ENCODE measurements around the gene OSMR.

Gene OSMR

DNA sequence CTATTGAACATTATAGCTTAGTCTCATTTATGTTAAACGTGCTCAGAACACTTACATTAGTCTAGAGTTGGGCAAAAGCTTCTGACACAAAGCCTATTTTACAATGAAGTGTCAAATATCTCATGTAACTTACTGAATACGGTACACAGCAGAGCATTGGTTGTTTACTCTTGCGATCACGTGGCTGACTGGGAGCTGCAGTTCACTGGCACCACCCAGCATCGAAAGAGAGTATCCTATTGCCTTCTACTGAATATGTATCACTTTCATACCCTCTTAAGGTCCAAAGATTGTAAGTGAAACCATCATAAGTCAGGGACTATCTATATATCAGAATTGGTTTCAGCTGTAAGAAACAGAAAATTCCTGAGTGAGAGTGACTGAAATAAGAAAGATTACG is 42.6 kb upstream of the OSMR start:
- DNase-seq (ENCODE audit: low read depth), result no peak
- TF ChIP-seq, protein P1, sequence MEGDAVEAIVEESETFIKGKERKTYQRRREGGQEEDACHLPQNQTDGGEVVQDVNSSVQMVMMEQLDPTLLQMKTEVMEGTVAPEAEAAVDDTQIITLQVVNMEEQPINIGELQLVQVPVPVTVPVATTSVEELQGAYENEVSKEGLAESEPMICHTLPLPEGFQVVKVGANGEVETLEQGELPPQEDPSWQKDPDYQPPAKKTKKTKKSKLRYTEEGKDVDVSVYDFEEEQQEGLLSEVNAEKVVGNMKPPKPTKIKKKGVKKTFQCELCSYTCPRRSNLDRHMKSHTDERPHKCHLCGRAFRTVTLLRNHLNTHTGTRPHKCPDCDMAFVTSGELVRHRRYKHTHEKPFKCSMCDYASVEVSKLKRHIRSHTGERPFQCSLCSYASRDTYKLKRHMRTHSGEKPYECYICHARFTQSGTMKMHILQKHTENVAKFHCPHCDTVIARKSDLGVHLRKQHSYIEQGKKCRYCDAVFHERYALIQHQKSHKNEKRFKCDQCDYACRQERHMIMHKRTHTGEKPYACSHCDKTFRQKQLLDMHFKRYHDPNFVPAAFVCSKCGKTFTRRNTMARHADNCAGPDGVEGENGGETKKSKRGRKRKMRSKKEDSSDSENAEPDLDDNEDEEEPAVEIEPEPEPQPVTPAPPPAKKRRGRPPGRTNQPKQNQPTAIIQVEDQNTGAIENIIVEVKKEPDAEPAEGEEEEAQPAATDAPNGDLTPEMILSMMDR (IDR thresholded peaks at IDR 0.05; ENCODE audit: insufficient read depth, low read depth, low read length, missing control alignments), result no peak
- no peak overlapping the region for H3K4me3 ChIP-seq (ENCODE audit: low read depth, low read length)

DNA sequence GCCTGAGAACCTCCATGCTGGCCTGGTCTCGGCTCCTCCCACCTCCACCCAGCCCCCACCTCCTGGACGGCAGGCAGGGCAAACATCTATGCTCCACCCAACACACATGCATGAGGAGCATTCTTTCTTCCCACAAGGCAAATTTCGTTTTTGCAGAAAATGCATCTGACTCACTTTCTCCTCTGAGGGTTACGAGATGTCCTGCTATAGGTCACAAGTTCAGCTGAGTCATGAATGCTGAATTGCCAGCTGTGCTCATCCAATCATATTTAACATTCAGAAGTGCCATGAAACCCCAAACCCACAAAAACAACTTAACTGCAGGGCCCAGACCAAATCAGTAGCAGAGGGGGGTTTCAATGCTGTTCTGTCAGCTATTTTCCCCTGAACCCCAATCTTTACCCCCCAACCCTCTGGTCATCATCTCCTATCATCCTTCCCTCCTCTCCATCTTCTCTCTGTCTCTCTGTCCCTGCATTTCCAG is 39.0 kb upstream of the OSMR start:
- peak; percentile 31 for DNase-seq (ENCODE audit: low read depth)
- TF ChIP-seq, protein P1 (IDR thresholded peaks at IDR 0.05; ENCODE audit: insufficient read depth, low read depth, low read length, missing control alignments), result no peak

DNA sequence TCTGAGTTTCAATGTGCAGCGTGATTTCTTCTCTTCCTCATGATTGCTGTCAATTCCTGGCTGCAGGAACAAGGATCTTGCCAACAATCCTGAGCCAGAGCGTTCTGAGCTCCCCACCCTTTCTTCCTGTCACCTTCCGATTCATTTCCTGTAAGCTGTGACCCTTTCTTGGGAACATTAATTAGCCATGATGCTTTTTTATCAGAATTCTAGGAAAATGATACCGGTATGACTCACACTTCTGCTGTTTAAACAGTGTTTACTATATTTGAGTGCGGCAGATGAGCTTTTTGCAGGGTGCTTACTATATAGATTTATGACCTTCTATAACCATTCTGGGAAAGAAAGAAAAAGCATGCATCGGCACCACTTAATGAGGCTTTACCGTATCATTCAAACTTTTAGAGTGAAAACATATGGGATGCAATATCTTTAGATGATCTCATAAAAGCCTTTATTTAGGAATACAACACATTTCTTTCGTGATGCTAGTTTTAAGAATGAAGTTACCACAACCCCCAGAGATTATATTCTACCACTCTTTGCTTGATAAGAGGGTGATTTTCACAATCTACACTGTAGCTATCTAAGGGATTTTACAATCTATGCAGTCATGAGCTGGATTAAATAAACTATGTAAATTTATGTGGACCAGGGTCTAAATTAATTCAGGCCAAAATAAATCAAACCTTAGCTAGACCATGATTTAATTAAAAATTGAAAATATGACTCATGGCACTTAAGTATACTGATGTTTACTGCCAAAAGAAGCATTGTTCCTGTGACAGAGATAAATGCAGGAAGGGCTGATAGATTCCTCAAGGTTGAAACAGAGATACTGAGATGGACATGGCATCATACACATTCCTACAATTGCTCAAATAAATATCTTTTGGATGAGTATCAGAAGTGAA is 38.0 kb upstream of the OSMR start:
- DNase-seq (ENCODE audit: low read depth), result no peak
- TF ChIP-seq, protein P1 (IDR thresholded peaks at IDR 0.05; ENCODE audit: insufficient read depth, low read depth, low read length, missing control alignments), result no peak
- H3K4me3 ChIP-seq (ENCODE audit: low read depth, low read length), result no peak overlapping the region

More for the DNA sequence above, 39.0 kb upstream of the OSMR start:
- H3K4me3 ChIP-seq (ENCODE audit: low read depth, low read length), result no peak overlapping the region

DNA sequence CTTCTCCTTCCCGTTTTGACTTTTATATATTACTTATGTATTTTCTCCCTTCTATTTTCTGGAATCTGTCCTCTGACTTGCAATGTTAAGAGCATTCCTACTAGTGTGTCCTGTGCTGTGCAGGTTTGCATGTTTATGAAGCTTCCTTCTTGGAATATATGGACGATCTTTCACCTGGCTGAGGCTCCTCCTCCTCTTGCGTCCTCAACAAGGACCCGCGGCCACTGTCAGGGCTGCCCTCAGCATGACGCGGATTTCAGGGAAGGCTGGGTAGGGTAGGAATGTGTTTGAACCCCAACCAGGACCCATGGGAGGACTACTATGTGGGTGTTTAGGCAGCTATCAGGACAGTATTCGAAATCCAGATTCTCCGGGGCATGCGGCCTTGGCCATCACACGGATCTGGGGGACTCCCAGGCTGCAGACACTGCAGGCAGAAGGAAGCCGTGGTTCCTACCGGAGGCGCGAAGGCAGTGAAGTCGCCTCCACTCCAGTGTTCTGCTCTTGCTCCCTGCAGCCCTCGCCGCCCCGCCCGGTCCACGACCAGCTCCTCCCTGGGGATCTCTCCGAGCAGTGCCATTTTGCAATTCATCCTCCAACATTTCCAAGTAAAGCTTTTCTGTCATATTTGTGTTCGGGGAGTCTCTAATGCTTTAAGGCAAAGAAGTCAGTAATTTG is 37.0 kb upstream of the OSMR start:
- no peak overlapping the region for H3K4me3 ChIP-seq (ENCODE audit: low read depth, low read length)
- TF ChIP-seq, protein P1 (IDR thresholded peaks at IDR 0.05; ENCODE audit: insufficient read depth, low read depth, low read length, missing control alignments), result no peak
- DNase-seq (ENCODE audit: low read depth), result no peak

DNA sequence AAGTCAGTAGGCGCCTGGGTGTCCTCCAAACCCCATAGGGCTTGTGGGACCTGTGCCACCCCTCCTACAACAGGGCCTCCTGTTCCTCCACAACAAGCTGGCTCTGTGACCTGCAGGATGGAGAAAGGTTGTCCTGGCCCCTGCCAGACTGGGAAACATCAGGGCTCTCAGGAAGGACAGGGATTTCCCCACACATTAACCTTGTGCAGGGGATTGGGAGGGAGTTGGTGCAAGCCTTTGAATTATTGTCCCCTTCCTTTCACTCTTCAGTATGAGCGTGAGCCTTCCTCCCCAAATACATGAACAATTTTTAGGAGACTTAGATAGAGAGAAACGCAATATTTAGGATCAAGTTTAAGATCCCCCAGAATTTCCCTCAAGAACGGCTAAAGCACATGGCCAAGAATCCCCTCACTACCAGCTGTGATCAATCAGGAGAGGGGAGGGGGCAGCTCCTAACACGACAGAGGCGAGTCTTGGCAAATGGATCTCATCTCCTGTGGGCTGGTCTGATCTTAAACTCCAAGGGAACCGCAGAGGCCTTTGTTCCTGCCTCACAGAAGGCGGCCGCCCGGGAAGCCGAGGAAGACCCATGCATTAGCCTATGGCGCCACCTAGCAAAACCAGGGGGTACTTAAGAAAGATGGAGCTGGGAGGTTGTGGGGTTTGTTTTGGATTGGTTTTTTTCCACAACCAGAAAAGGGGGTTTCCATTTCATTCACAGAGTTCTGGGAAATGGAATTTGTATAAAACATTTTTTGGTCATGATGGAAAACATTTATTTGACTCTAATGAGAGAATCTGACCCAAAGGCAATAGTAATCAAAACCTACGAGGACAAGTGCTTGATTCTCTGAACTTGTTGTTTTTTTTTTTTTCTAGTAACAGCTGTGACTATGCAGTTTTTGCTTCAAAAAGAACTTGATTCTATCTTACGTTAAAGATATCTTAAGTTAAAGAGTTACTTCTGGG is 36.1 kb upstream of the OSMR start:
- peak; percentile 71 for DNase-seq (ENCODE audit: low read depth)

DNA sequence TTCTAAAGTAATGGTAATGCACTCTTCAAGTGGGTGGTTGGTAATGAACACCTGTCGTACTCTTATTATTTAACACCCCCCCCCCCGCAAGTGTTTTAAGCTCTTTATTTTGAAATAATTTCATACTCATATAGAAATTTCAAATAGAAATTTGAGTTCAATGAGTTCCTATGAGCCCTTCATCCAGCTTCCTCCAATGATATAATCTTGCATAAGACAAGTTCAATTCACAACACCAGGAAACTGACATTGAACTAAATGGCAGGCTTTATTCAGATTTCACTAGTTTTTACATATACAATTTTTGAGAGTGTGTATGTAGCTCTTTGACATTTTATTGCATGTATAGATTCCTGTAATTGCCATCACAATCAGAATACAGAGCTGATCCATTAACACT is 30.9 kb upstream of the OSMR start:
- no peak overlapping the region for H3K4me3 ChIP-seq (ENCODE audit: low read depth, low read length)
- no peak for DNase-seq (ENCODE audit: low read depth)
- TF ChIP-seq, protein P1 (IDR thresholded peaks at IDR 0.05; ENCODE audit: insufficient read depth, low read depth, low read length, missing control alignments), result no peak

More for the DNA sequence above, 36.1 kb upstream of the OSMR start:
- no peak overlapping the region for H3K4me3 ChIP-seq (ENCODE audit: low read depth, low read length)
- TF ChIP-seq, protein P1 (IDR thresholded peaks at IDR 0.05; ENCODE audit: insufficient read depth, low read depth, low read length, missing control alignments), result peak; percentile 71

All from GM12865 (cell line).